Activated CD8-positive, alpha-beta memory T cell treated with anti-CD3 and anti-CD28 coated beads, Interleukin-2, amount 50 U/mL, for 48 hours (primary cell): ENCODE measurements around the gene REC114.

Experiments
- DNase-seq: peaks from one replicate; pipeline ENCODE4 v3.0.0-alpha.2; 2020

The REC114 gene

GRCh38 chr15:73582851-73583379, 140.0 kb downstream of the REC114 start:
- DNase-seq: no peak

DNA sequence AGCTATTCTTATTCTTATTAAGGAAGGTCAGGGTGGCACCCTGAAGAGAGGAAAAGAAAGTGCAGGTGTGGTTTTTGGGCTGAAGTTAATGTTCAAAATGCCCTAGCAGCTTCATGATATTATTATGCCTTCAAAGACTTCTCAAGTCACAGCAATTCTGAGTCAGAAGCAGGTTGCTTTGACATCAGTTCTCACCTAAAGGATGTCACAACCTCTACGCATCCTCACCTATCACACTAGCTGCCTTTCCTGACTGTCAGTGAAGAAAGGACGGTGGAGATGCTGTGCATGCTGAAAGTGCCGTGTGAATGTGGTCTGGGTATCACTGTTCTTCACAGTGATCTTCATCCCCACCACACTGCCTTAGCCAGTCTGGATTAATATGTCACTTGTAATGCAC, 140.6 kb downstream of the REC114 start:
- no peak for DNase-seq

GRCh38 chr15:73584699-73585420, 141.9 kb downstream of the REC114 start:
- DNase-seq: no peak

GRCh38 chr15:73585871-73586654, 143.1 kb downstream of the REC114 start:
- DNase-seq: no peak

DNA sequence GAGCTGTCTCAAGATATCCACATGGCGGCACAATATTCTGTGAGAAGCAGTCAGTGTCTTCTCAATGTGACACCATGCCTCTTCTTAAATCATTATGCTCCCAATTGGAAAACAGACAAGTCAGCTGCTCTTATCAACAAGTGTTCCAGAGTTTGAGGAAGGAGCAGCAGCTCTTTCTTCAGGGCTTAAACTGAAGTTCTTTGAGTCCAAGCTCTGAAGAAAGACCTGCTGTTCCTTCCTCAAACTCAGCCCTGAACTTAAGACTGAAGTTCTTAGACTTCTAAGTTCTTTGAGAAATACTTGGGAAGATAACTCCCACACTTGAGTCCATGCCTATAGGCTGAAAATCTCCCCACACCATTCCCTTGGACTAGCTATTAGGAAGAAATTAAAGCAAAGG, 146.8 kb downstream of the REC114 start:
- DNase-seq: no peak

GRCh38 chr15:73590263-73590662, 147.3 kb downstream of the REC114 start:
- DNase-seq: no peak

- no peak for DNase-seq
Measured at GRCh38 chr15:73593304-73594074, 150.5 kb downstream of the REC114 start.

DNA sequence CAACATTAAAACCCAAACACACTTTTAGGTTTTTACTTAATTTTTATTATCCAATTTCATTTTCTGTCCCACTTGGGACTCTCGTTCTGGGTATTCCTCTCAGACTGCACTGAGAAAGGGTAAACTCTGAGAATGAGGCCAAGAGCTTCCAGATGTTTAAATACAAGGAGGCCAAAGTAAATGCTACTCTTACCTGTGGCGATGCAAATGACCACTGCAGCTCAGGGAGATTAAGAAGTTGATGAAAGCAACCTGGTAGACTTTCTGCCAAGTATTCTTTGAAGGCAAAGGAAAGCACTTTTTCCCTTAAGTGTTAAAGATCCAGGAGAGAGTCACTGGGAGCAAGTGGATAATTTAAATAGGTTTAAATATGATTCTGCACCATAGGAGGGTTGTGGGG, 151.1 kb downstream of the REC114 start:
- no peak for DNase-seq

- DNase-seq: no peak
Measured at GRCh38 chr15:73596174-73596573, 153.2 kb downstream of the REC114 start.

DNA sequence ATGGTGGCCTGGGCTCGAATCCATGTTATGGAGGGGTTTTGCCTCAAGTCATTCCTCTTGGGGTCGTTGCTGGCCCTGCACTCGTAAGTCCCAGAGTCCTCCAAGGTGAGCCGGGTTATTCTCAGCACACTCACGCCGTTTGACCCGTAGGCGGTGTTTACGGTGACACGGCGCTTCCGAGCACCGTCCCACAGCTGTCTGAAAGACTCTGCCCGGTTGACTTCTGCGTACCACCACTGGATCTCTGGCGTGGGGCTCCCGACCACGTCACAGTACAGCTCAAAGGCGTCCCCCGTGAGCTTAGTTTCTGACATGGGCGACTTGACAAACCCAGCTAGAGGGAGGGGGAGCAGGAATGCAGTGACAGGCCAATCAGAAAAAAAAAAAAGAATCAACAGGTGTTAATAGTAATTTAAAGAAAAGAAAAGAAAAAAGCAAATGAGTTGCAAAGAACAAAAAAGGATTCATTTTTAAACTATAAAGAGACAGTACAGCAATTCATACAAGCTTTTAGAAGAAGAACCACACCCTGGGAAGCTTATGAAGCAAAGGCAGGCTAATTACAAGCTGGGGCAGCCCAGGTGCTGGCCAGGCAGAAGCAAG, 154.2 kb downstream of the REC114 start:
- no peak for DNase-seq

GRCh38 chr15:73598530-73599160, 155.7 kb downstream of the REC114 start:
- DNase-seq: no peak

- no peak for DNase-seq
Measured at GRCh38 chr15:73599934-73600333, 157.0 kb downstream of the REC114 start.

DNA sequence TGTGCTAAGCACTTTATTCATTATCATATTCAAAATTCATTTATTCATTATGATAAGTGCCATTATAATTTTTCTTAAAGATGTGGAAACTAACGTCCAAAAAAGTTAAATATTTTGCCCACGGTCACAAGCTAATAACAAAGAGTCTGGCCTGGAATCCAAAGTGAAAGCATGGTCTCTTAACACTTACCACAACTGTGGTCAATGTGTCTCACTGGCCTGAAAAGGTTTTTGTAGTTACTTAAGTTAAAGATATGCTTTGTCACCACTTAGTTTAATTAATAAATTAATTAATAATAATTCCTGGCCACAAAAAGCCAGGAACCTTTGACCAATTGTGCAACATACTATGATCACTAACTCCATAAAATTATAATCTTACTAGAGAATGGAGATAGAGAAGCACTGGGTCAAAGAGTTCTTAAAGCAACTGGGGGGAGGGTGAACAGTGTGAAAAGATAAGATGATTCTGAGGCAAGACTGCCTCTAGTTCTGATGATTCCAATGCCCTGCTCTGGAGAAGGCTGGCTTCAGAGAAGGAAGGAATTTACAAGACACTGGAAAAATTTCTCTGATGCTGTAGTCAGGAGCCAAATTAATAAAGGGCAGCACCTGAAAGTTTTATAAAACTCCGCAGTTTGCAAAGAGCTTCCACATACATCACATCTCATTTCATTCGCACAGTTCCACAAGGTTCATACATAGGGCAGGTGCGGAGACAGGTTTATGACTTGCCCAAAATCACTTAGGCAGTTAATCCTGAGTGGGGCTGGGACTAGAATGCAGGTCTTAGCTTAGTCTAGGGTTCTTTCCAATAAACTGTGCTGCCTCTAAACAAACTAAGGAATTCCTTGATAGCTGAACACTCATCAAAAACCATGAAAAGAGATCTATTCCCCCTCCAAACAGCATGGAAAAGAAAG, 157.7 kb downstream of the REC114 start:
- DNase-seq: no peak

- no peak for DNase-seq
Measured at GRCh38 chr15:73601451-73602445, 158.8 kb downstream of the REC114 start.

GRCh38 chr15:73602446-73602843, 159.5 kb downstream of the REC114 start:
- no peak for DNase-seq

- no peak for DNase-seq
Measured at GRCh38 chr15:73602992-73603391, 160.0 kb downstream of the REC114 start.

- DNase-seq: no peak
Measured at GRCh38 chr15:73604477-73604876, 161.5 kb downstream of the REC114 start.

GRCh38 chr15:73605759-73606436, 162.9 kb downstream of the REC114 start:
- DNase-seq: no peak

DNA sequence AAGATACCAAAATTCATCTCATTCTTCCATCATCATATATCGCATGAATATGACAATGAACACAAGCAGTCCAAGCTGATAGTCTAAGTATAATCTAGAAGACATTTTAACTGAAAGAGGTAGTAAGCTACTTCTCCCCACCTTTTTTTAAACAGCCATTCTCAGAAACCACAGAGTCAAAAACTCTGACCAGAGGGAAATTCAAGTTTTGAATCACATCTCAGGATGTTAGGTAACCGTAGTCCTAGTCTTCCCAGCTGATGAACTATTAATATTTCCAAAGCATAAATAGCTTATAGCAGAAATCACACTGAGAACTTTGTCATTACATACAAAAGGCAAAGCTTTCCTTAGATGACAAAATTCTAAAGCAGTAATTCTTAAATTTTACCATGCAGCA, 164.4 kb downstream of the REC114 start:
- DNase-seq: no peak
